Thyroid gland (tissue), 4 donors: ENCODE results near the gene KITLG.

ENCODE experiments used
- POLR2A ChIP-seq, 2 donors: fragments of 450-650 bp; IDR thresholded peaks; one replicate each; pipeline ENCODE4 v1.6.1; 2017; ENCODE audit warnings: antibody characterized with exemption in 2 of 2, mild to moderate bottlenecking in 2 of 2, moderate library complexity in 1 of 2
- TF ChIP-seq, protein P1 (sequence below), 6 experiments: fragments of 200-600 bp in 3 of 6; fragments of 450-650 bp in 3 of 6; sonication (generic) in 3 of 6; IDR thresholded peaks; one replicate each; pipeline ENCODE4 v1.5.1; 2016 to 2019; ENCODE audit warnings: antibody characterized with exemption in 6 of 6, mild to moderate bottlenecking in 2 of 6, inconsistent platforms in 1 of 6, moderate library complexity in 1 of 6

GRCh38 chr12:88472775-88473174 lies 107.5 kb downstream of the KITLG start:
- TF ChIP-seq, protein P1, sequence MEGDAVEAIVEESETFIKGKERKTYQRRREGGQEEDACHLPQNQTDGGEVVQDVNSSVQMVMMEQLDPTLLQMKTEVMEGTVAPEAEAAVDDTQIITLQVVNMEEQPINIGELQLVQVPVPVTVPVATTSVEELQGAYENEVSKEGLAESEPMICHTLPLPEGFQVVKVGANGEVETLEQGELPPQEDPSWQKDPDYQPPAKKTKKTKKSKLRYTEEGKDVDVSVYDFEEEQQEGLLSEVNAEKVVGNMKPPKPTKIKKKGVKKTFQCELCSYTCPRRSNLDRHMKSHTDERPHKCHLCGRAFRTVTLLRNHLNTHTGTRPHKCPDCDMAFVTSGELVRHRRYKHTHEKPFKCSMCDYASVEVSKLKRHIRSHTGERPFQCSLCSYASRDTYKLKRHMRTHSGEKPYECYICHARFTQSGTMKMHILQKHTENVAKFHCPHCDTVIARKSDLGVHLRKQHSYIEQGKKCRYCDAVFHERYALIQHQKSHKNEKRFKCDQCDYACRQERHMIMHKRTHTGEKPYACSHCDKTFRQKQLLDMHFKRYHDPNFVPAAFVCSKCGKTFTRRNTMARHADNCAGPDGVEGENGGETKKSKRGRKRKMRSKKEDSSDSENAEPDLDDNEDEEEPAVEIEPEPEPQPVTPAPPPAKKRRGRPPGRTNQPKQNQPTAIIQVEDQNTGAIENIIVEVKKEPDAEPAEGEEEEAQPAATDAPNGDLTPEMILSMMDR (IDR thresholded peaks at IDR 0.05) = no peak
- no peak for TF ChIP-seq POLR2A (IDR thresholded peaks at IDR 0.05)
